ENCODE results near the gene MAD1L1. TPM values are rescaled to one million over a fixed set of nuclear protein-coding genes. Genes with fewer than 3 reads are reported as not detected.

Gene MAD1L1
- total and polyA plus RNA-seq, 2 of the 4 experiments (the other 2 are of a cell fraction): 29.0 to 40.9 TPM

GRCh38 chr7:2114926-2115759 lies 117.6 kb downstream of the MAD1L1 start:
- Histone ChIP-seq H3K9me3 (ENCODE audit: control insufficient read depth, insufficient read depth, low read length) (no peaks in the 10 kb centered on the region), H3K4ac (ENCODE audit: low read depth, low read length) (no peak overlapping the region; the same call in 1 of the 2 replicates), H3K9ac (ENCODE audit: low read depth, low read length) (no peak overlapping the region), H4K20me1 (ENCODE audit: insufficient read depth, low read length) (peaks cover 5% of the 10 kb centered on the region; the same call in 1 of the 2 replicates), H2AFZ (replicated peaks; ENCODE audit: low read length, poor library complexity) (no peak overlapping the region), H3K9me1 (ENCODE audit: insufficient read depth, low read length) (peaks cover 14% of the 10 kb centered on the region; the same call in 1 of the 2 replicates), H2AK9ac (replicated peaks; ENCODE audit: low read depth, low read length, poor library complexity) (peak overlapping the region; percentile 29), H2BK20ac (ENCODE audit: low read depth, low read length) (no peak overlapping the region), H3K27me3 (ENCODE audit: control insufficient read depth, insufficient read depth, low read length) (no peaks in the 10 kb centered on the region), H3K14ac (replicated peaks; ENCODE audit: low read depth, low read length) (no peak overlapping the region), H3K4me3 (ENCODE audit: insufficient read depth, low read depth, low read length) (no peak overlapping the region), H4K8ac (ENCODE audit: low read depth in 2 of 2, low read length in 2 of 2) (no peak overlapping the region), H3K18ac (ENCODE audit: low read depth, low read length) (no peak overlapping the region), H2AK5ac (ENCODE audit: low read depth, low read length) (peak overlapping the region; percentile 90; the same call in 1 of the 2 replicates), H3K56ac (ENCODE audit: extremely low read depth, insufficient read depth, low read length) (no peak overlapping the region), H3K23ac (ENCODE audit: low read depth, low read length) (no peak overlapping the region), H3K79me1 (ENCODE audit: low read depth in 1 of 2, low read length in 2 of 2) (peaks cover 15 to 37% of the 10 kb centered on the region in 2 experiments; a peak in 3 of 4 replicates), H3K4me1 (ENCODE audit: control insufficient read depth, insufficient read depth, low read length) (peaks cover 32% of the 10 kb centered on the region), H2BK5ac (ENCODE audit: low read depth, low read length, poor library complexity, severe bottlenecking) (no peak overlapping the region), H4K5ac (ENCODE audit: low read depth, low read length) (no peak overlapping the region), H4K91ac (ENCODE audit: insufficient read depth, low read depth, low read length) (no peak overlapping the region), H2BK120ac (ENCODE audit: low read depth, low read length) (no peak overlapping the region), H3K36me3 (ENCODE audit: control insufficient read depth, insufficient read depth, low read length) (no peaks in the 10 kb centered on the region), H3K4me2 (ENCODE audit: low read depth, low read length) (no peak overlapping the region), H3K27ac (ENCODE audit: insufficient read depth, low read length) (no peak overlapping the region), H2BK15ac (ENCODE audit: low read depth, low read length) (no peak overlapping the region)
- ATAC-seq (ENCODE audit: low read depth) (no peak), DNase-seq (no peak)
- ChIA-PET POLR2A (ENCODE audit: unreplicated experiment) (no interaction called here), CTCF (no interaction called here)
- WGBS, 2 experiments (ENCODE audit: extremely low coverage in 2 of 2, insufficient read length in 1 of 2): 97% methylated on average over 23 of the region's 49 CpGs; no CpG with 5 or more reads in 1 of the 2 experiments
- intact Hi-C loops (cut with micrococcal nuclease) (loop anchor here (5.0 kb wide), 1 partner anchor 57 kb away; no protein-coding TSS in a partner anchor), dilution Hi-C loops (cut with HindIII; ENCODE audit: low sequenced_read_pairs, unreplicated experiment) (no loop called here), in situ Hi-C loops (cut with MboI; ENCODE audit: low sequenced_read_pairs) (no loop called here)
- no TSS peak for BruUV-seq (replicated peaks)
- TF ChIP-seq RCOR1 (IDR thresholded peaks at IDR 0.05; ENCODE audit: insufficient replicate concordance, low read length) (no peak), USF2 (IDR thresholded peaks at IDR 0.05; ENCODE audit: low read depth, low read length) (no peak)
